Transverse colon (tissue), 3 donors: ENCODE measurements around the gene INSRR.

ENCODE experiments used
- POLR2A ChIP-seq: fragments of 450-650 bp; IDR thresholded peaks from one replicate; pipeline ENCODE4 v1.6.1; 2016; ENCODE audit warnings: antibody characterized with exemption, mild to moderate bottlenecking, moderate library complexity
- TF ChIP-seq, protein P1 (sequence below), 5 experiments: fragments of 200-600 bp in 3 of 5; fragments of 450-650 bp in 2 of 5; sonication (generic) in 3 of 5; IDR thresholded peaks; 1 replicate in 2 of 5; 2 replicates in 3 of 5; pipeline ENCODE4 v1.5.1; 2016 to 2017; ENCODE audit warnings: antibody characterized with exemption in 5 of 5, inconsistent platforms in 3 of 5, mild to moderate bottlenecking in 2 of 5, moderate library complexity in 1 of 5

DNA sequence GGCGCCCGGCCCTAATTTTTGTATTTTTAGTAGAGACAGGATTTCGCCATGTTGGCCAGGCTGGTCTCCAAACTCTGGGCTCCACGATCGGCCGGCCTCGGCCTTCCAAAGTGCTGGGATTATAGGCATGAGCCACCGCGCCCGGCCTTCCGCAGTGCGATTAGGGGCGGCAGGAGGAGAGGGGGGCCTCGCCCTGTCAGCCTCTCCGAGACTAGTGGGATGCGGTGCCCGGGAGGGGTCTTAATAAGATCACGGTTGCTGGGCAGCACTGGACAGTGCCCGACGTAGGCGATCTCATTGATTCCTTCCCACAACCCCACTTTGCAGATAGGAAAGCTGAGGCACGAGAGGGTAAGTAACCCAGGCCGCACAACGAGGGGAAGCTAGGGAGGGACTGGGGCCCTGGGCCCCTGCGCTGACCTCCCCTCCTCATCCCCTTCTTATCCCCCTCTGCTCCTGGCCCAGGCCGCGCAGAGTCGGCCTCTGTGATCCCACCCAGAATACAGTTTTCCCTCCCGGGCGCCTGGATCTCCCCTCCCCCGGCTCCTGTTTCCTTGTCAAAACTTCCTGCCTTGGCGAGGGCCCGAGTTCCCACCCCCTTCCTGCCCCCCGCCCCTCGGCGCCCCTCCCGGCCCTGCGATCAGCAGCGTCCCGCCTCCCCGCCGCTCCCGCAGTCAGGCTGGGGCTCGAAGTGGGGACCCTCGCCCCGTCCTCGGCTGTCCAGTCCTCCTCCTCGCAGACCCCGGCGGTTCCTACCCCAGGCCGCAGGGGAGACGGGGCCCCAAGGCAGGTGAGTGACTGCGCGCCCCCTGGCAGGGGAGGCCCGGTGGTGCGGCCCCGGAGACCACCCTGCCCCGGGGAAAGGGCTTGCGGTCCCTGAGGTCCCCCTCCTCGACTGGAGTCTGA lies 34.4 kb upstream of the INSRR start, which contains the start of gene PEAR1:
- TF ChIP-seq, protein P1, sequence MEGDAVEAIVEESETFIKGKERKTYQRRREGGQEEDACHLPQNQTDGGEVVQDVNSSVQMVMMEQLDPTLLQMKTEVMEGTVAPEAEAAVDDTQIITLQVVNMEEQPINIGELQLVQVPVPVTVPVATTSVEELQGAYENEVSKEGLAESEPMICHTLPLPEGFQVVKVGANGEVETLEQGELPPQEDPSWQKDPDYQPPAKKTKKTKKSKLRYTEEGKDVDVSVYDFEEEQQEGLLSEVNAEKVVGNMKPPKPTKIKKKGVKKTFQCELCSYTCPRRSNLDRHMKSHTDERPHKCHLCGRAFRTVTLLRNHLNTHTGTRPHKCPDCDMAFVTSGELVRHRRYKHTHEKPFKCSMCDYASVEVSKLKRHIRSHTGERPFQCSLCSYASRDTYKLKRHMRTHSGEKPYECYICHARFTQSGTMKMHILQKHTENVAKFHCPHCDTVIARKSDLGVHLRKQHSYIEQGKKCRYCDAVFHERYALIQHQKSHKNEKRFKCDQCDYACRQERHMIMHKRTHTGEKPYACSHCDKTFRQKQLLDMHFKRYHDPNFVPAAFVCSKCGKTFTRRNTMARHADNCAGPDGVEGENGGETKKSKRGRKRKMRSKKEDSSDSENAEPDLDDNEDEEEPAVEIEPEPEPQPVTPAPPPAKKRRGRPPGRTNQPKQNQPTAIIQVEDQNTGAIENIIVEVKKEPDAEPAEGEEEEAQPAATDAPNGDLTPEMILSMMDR (IDR thresholded peaks at IDR 0.05), result no peak
- TF ChIP-seq POLR2A, result no peak
